Measurements from ENCODE around the gene ERH.
"Not testable (repeated sequence)": the region's sequence is repeated elsewhere in the genome, so short reads cannot be mapped to it uniquely, and the experiment has no call there.

ERH gene

GRCh38 chr14:69398053-69398817 is at the start of gene ERH, which contains the start of gene SLC39A9:
ERH (minus strand) TSS chr14:69398299; CDS start chr14:69398233, 66 bp downstream.
SLC39A9 (plus strand) TSS chr14:69398692; CDS start chr14:69399370, 678 bp downstream.
- peak; percentile 94 to 99 for DNase-seq

GRCh38 chr14:69443296-69443805 is 45.3 kb upstream of the ERH start:
- no peak for DNase-seq

GRCh38 chr14:69441948-69442347 is 43.8 kb upstream of the ERH start:
- DNase-seq = no peak

- DNase-seq = no peak
These were observed 41.6 kb upstream of the ERH start for GRCh38 chr14:69439521-69440270.

GRCh38 chr14:69432364-69432763 is 34.3 kb upstream of the ERH start:
- DNase-seq = no peak

GRCh38 chr14:69430306-69430939 is 32.3 kb upstream of the ERH start:
- DNase-seq = no peak

GRCh38 chr14:69429643-69430042 is 31.5 kb upstream of the ERH start:
- no peak for DNase-seq

GRCh38 chr14:69428289-69428998 is 30.3 kb upstream of the ERH start:
- DNase-seq = no peak

- DNase-seq = no peak
These were observed 29.5 kb upstream of the ERH start for GRCh38 chr14:69427596-69427995.

- DNase-seq = no peak
These were observed 26.2 kb upstream of the ERH start for GRCh38 chr14:69424149-69424923.

GRCh38 chr14:69423279-69423678 is 25.2 kb upstream of the ERH start:
- DNase-seq = no peak

- DNase-seq = not testable (repeated sequence)
These were observed 18.0 kb upstream of the ERH start for GRCh38 chr14:69416087-69416486.

- no peak for DNase-seq
These were observed 15.4 kb upstream of the ERH start for GRCh38 chr14:69413483-69413882.

- DNase-seq = no peak
These were observed 10.3 kb upstream of the ERH start for GRCh38 chr14:69408331-69408960.

- no peak for DNase-seq
These were observed 7.7 kb upstream of the ERH start for GRCh38 chr14:69405762-69406161.

GRCh38 chr14:69404883-69405282 is 6.8 kb upstream of the ERH start:
- no peak for DNase-seq

GRCh38 chr14:69404478-69404877 is 6.4 kb upstream of the ERH start:
- no peak for DNase-seq

GRCh38 chr14:69401841-69402240 is 3.7 kb upstream of the ERH start:
- DNase-seq = no peak

GRCh38 chr14:69400154-69400553 is 2.1 kb upstream of the ERH start:
- no peak for DNase-seq

- no peak for DNase-seq
These were observed 1.7 kb upstream of the ERH start for GRCh38 chr14:69399750-69400149.

- DNase-seq = no peak
These were observed 715 bp upstream of the ERH start for GRCh38 chr14:69398818-69399210.

GRCh38 chr14:69395929-69396328 is 2.2 kb downstream of the ERH start:
- no peak for DNase-seq
